Measurements from ENCODE around the gene GUSB. TPM values are rescaled to one million over a fixed set of nuclear protein-coding genes. Genes with fewer than 3 reads are reported as not detected.

Gene GUSB
- total and polyA plus RNA-seq, 9 of the 15 experiments (the other 6 are each of a cell fraction or from before 2014, with no cell fraction given), result 22.7 to 102 (median 60.1) TPM

- TF ChIP-seq NCOA2 (IDR thresholded peaks at IDR 0.05; ENCODE audit: partially characterized antibody in 2 of 2) (no peak), FOXO4 (CRISPR knock-in tag; IDR thresholded peaks at IDR 0.05) (no peak), SMARCA4 (IDR thresholded peaks at IDR 0.05) (peak; percentile 60; the same call in 1 of the 2 replicates), CREB1 (IDR thresholded peaks at IDR 0.05) (peak; percentile 63), CREB1 (CRISPR knock-in tag; IDR thresholded peaks at IDR 0.05) (peak; percentile 56; the same call in 1 of the 2 replicates), RFX7 (CRISPR knock-in tag; IDR thresholded peaks at IDR 0.05) (no peak), ZNF197 (CRISPR knock-in tag; IDR thresholded peaks at IDR 0.05; ENCODE audit: low read depth) (no peak), ZNF583 (CRISPR knock-in tag; IDR thresholded peaks at IDR 0.05) (no peak), PKNOX1 (IDR thresholded peaks at IDR 0.05) (peak; percentile 30; the same call in 1 of the 2 replicates), ETV1 (tag; conservative IDR thresholded peaks at IDR 0.05; ENCODE audit: low read depth) (peak; percentile 81), ARID1B (IDR thresholded peaks at IDR 0.05) (peak; percentile 37; the same call in 1 of the 2 replicates), LCOR (CRISPR knock-in tag; IDR thresholded peaks at IDR 0.05) (no peak), BHLHE40 (IDR thresholded peaks at IDR 0.05; ENCODE audit: low read length) (peak; percentile 50; the same call in 1 of the 2 replicates), SRSF9 (IDR thresholded peaks at IDR 0.05; ENCODE audit: borderline replicate concordance, low read depth, low read length) (no peak), MIER1 (IDR thresholded peaks at IDR 0.05; ENCODE audit: low read depth) (no peak), ZBTB40 (IDR thresholded peaks at IDR 0.05) (peak; percentile 58), ZBTB40 (CRISPR knock-in tag; IDR thresholded peaks at IDR 0.05) (no peak), POLR3A (IDR thresholded peaks at IDR 0.05; ENCODE audit: borderline replicate concordance, extremely low read depth, insufficient read depth, insufficient read length) (peak; percentile 21)
Observed at GRCh38 chr7:65980478-65981250, 1.3 kb downstream of the GUSB start (continued).

All from K562 (cell line).